Left cardiac atrium (tissue), 4 donors: Measurements from ENCODE around the gene VPS26A. TPM values are rescaled to one million over a fixed set of nuclear protein-coding genes. Genes with fewer than 3 reads are reported as not detected.
A peak's percentile ranks its signal among the peaks of the same experiment; 100 is the strongest.
"Not testable (repeated sequence)": the region's sequence is repeated elsewhere in the genome, so short reads cannot be mapped to it uniquely, and the experiment has no call there.

Source experiments
- ATAC-seq, 2 donors: fragments of 200-7000 bp; cut with Tn5 transposase; one replicate each; pipeline ENCODE4 v1.9.1; 2020; ENCODE audit warnings: mild to moderate bottlenecking in 2 of 2, moderate library complexity in 2 of 2
- DNase-seq: peaks from one replicate; pipeline ENCODE4 v3.0.0-alpha.2; 2020
- intact Hi-C, 2 donors: fragments of 100-400 bp; cut with DNase I; formaldehyde crosslinking; loops; one replicate each; pipeline versions ENCODE4 v1.14.1 to v1.15.1; 2022 to 2023
- total RNA-seq, 2 donors: library from RNA; stranded (reverse); fragmentation: NEBNext Ultra II Directional; extraction: Animal tissue kit (Norgen Biotek cat#: 25700); gene quantifications; one replicate each; pipeline ENCODE4 v1.2.1, GENCODE V29; 2021
- donor health status: DM: no; HTN: yes; CAD: no.
- donor health status: DM: no; HTN: yes; CAD: no; lungs with severe emphysema.
- donor health status: DM: yes; HTN: yes; CAD: no.
- donor health status: Dilated cardiomyopathy.

The VPS26A gene
- total RNA-seq, 2 donors from 2014 or later: 33.2 to 35.7 TPM

- DNase-seq (no peak), ATAC-seq (no peak)
- intact Hi-C loops: no loop called here
These were observed 29.2 kb downstream of the VPS26A start for GRCh38 chr10:69153227-69153626.

- intact Hi-C loops: no loop called here
- no peak for ATAC-seq
- no peak for DNase-seq
These were observed 36.8 kb downstream of the VPS26A start for GRCh38 chr10:69160809-69161241.

- ATAC-seq (no peak), DNase-seq (no peak)
- intact Hi-C loops: no loop called here
These were observed 44.5 kb downstream of the VPS26A start for GRCh38 chr10:69168493-69168892.

GRCh38 chr10:69172241-69172982 is 48.4 kb downstream of the VPS26A start:
- intact Hi-C loops: no loop called here
- ATAC-seq (no peak), DNase-seq (no peak)

GRCh38 chr10:69175326-69175725 is 51.3 kb downstream of the VPS26A start:
- ATAC-seq, DNase-seq, intact Hi-C loops: not testable (repeated sequence)

- intact Hi-C loops: no loop called here
- ATAC-seq: no peak
- DNase-seq: no peak
These were observed 52.8 kb downstream of the VPS26A start for GRCh38 chr10:69176823-69177222.

- DNase-seq (no peak), ATAC-seq (peak; percentile 10 to 18)
- intact Hi-C loops: no loop called here
These were observed 55.2 kb downstream of the VPS26A start for GRCh38 chr10:69179089-69179742.

GRCh38 chr10:69179743-69180524 is 56.0 kb downstream of the VPS26A start, which contains the start of gene SUPV3L1:
Gene SUPV3L1 (plus strand): TSS chr10:69180234. CDS start chr10:69180292, 58 bp downstream.
- DNase-seq (peak; percentile 95), ATAC-seq (peak; percentile 97)
- intact Hi-C loops: no loop called here

GRCh38 chr10:69180525-69181204 is 56.7 kb downstream of the VPS26A start:
- ATAC-seq: no peak
- intact Hi-C loops: no loop called here

GRCh38 chr10:69181433-69181832 is 57.5 kb downstream of the VPS26A start:
- intact Hi-C loops: no loop called here
- no peak for DNase-seq
- no peak for ATAC-seq

More at GRCh38 chr10:69180525-69181204, 56.7 kb downstream of the VPS26A start:
- DNase-seq: no peak

- no peak for DNase-seq
- intact Hi-C loops: no loop called here
- ATAC-seq: no peak
These were observed 58.0 kb downstream of the VPS26A start for GRCh38 chr10:69182005-69182404.

- no peak for ATAC-seq
- no peak for DNase-seq
- intact Hi-C loops: no loop called here
These were observed 62.5 kb downstream of the VPS26A start for GRCh38 chr10:69186524-69186923.

- ATAC-seq (peak in 1 of 2 donors; percentile 40), DNase-seq (no peak)
- intact Hi-C loops: no loop called here
These were observed 77.1 kb downstream of the VPS26A start for GRCh38 chr10:69201045-69201444.

- ATAC-seq: no peak
- intact Hi-C loops: no loop called here
These were observed 78.4 kb downstream of the VPS26A start for GRCh38 chr10:69202332-69202731.

GRCh38 chr10:69208761-69209160 is 84.8 kb downstream of the VPS26A start:
- DNase-seq: no peak
- intact Hi-C loops: no loop called here
- no peak for ATAC-seq

More at GRCh38 chr10:69202332-69202731, 78.4 kb downstream of the VPS26A start:
- DNase-seq: no peak

- ATAC-seq: no peak
- intact Hi-C loops: no loop called here
These were observed 86.0 kb downstream of the VPS26A start for GRCh38 chr10:69209787-69210484.

GRCh38 chr10:69211104-69211503 is 87.1 kb downstream of the VPS26A start:
- no peak for ATAC-seq
- DNase-seq: no peak
- intact Hi-C loops: no loop called here

More at GRCh38 chr10:69209787-69210484, 86.0 kb downstream of the VPS26A start:
- DNase-seq: no peak

- DNase-seq (no peak), ATAC-seq (no peak)
- intact Hi-C loops: no loop called here
These were observed 87.5 kb downstream of the VPS26A start for GRCh38 chr10:69211524-69211923.
